SK-N-SH treated with all-trans-retinoic acid at 6 μM for 48 hours (cell line): ENCODE data around the gene EXD3.

Source experiments
- ATAC-seq: fragments of 200-7000 bp; cut with Tn5 transposase; 3 replicates; pipeline ENCODE4 v1.9.1; 2020; ENCODE audit warnings: mild to moderate bottlenecking, moderate library complexity
- BACH2 ChIP-seq: fragments of 250-450 bp; sonication (Bioruptor Pico); IDR thresholded peaks from 2 replicates; pipeline ENCODE4 v1.9.0; 2021; ENCODE audit warnings: mild to moderate bottlenecking, borderline replicate concordance
- CSDC2 ChIP-seq: fragments of 250-450 bp; sonication (Bioruptor Pico); IDR thresholded peaks from 2 replicates; pipeline ENCODE4 v1.5.0; 2020; ENCODE audit warnings: mild to moderate bottlenecking, moderate library complexity
- ESRRG ChIP-seq: fragments of 250-450 bp; sonication (Bioruptor Pico); IDR thresholded peaks from 2 replicates; pipeline ENCODE4 v1.6.1; 2021; ENCODE audit warnings: mild to moderate bottlenecking
- GLIS3 ChIP-seq: fragments of 250-450 bp; sonication (Bioruptor Pico); IDR thresholded peaks from 2 replicates; pipeline ENCODE4 v1.5.0; 2020; ENCODE audit warnings: mild to moderate bottlenecking, moderate library complexity
- ISL1 ChIP-seq: fragments of 250-450 bp; sonication (Bioruptor Pico); IDR thresholded peaks from 2 replicates; pipeline ENCODE4 v2.1.2; 2022; ENCODE audit warnings: mild to moderate bottlenecking, moderate library complexity
- OSR1 ChIP-seq: fragments of 250-450 bp; sonication (Bioruptor Pico); IDR thresholded peaks from 2 replicates; pipeline ENCODE4 v1.8.0; 2022; ENCODE audit warnings: moderate library complexity, mild to moderate bottlenecking, inconsistent platforms
- POU6F1 ChIP-seq: fragments of 250-450 bp; sonication (Bioruptor Pico); IDR thresholded peaks from 2 replicates; pipeline ENCODE4 v1.8.0; 2021; ENCODE audit warnings: low read depth, mild to moderate bottlenecking, moderate library complexity, borderline replicate concordance
- PPARA ChIP-seq: fragments of 250-450 bp; sonication (Bioruptor Pico); IDR thresholded peaks from 2 replicates; pipeline ENCODE4 v1.5.0; 2020; ENCODE audit warnings: mild to moderate bottlenecking, borderline replicate concordance
- SNAI2 ChIP-seq: fragments of 250-450 bp; sonication (Bioruptor Pico); IDR thresholded peaks from 2 replicates; pipeline ENCODE4 v1.5.0; 2020; ENCODE audit warnings: mild to moderate bottlenecking, moderate library complexity
- TCF4 ChIP-seq: fragments of 250-450 bp; sonication (Bioruptor Pico); IDR thresholded peaks from 2 replicates; pipeline ENCODE4 v1.8.0; 2021; ENCODE audit warnings: mild to moderate bottlenecking, moderate library complexity, borderline replicate concordance
- ZC3H10 ChIP-seq: fragments of 250-450 bp; sonication (Bioruptor Pico); IDR thresholded peaks from 2 replicates; pipeline ENCODE4 v1.5.1; 2021; ENCODE audit warnings: mild to moderate bottlenecking, moderate library complexity
- ZFP3 ChIP-seq: fragments of 250-450 bp; sonication (Bioruptor Pico); IDR thresholded peaks from 2 replicates; pipeline ENCODE4 v1.5.0; 2020; ENCODE audit warnings: mild to moderate bottlenecking, moderate library complexity
- ZFP30 ChIP-seq: fragments of 450-650 bp; formaldehyde crosslinking; IDR thresholded peaks from 2 replicates; pipeline ENCODE4 v1.5.0; 2022; ENCODE audit warnings: mild to moderate bottlenecking, moderate library complexity
- ZNF565 ChIP-seq: fragments of 450-650 bp; formaldehyde crosslinking; conservative IDR thresholded peaks from 2 replicates; pipeline ENCODE4 v1.5.0; 2020; ENCODE audit warnings: low read depth, mild to moderate bottlenecking, moderate library complexity
- ZNF70 ChIP-seq: fragments of 450-650 bp; formaldehyde crosslinking; IDR thresholded peaks from 2 replicates; pipeline ENCODE4 v1.5.0; 2020; ENCODE audit warnings: mild to moderate bottlenecking, moderate library complexity
- ZNF8 ChIP-seq: fragments of 450-650 bp; formaldehyde crosslinking; IDR thresholded peaks from 2 replicates; pipeline ENCODE4 v1.5.0; 2020; ENCODE audit warnings: mild to moderate bottlenecking, moderate library complexity
- TF ChIP-seq, protein P1 (sequence below): fragments of 250-450 bp; sonication (Bioruptor Pico); IDR thresholded peaks from 2 replicates; pipeline ENCODE4 v1.8.0; 2020; ENCODE audit warnings: mild to moderate bottlenecking, moderate library complexity, borderline replicate concordance
- TF ChIP-seq, protein P2 (sequence below): fragments of 250-450 bp; sonication (Bioruptor Pico); IDR thresholded peaks from 2 replicates; pipeline ENCODE4 v1.5.1; 2021; ENCODE audit warnings: mild to moderate bottlenecking, moderate library complexity
- TF ChIP-seq, protein P3 (sequence below): fragments of 250-450 bp; sonication (Bioruptor Pico); IDR thresholded peaks from 2 replicates; pipeline ENCODE4 v1.5.1; 2020; ENCODE audit warnings: low read depth, mild to moderate bottlenecking, moderate library complexity
- TF ChIP-seq, protein P4 (sequence below): fragments of 250-450 bp; sonication (Bioruptor Pico); IDR thresholded peaks from 2 replicates; pipeline ENCODE4 v1.5.0; 2020; ENCODE audit warnings: mild to moderate bottlenecking, moderate library complexity

EXD3 gene

DNA sequence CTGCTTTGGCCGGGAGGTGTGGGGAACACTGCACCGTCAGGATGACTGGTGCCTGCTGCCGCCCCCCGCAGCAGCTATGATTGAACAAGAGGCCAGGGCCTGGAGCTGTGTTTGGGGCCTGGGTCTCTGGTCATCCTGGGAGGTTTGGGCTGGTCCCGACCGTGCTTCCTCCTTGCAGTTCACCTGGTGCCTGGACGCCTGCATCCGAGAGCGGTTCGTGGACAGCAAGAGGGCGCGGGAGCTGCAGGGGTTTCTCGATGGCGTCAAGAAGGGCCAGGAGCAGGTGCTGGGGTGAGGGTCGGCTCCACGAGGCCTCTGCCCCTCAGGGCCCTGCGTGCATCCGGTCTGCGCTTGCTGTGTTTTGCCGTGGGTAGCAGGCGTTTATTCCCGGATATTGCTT is 158.9 kb downstream of the EXD3 start:
- ATAC-seq: no peak
- no peak for TF ChIP-seq ISL1 (CRISPR knock-in tag)
- no peak for TF ChIP-seq PPARA
- no peak for TF ChIP-seq ZNF70 (CRISPR knock-in tag)
- no peak for TF ChIP-seq TCF4 (CRISPR knock-in tag)
- TF ChIP-seq POU6F1 (CRISPR knock-in tag): no peak
- TF ChIP-seq, protein P1, sequence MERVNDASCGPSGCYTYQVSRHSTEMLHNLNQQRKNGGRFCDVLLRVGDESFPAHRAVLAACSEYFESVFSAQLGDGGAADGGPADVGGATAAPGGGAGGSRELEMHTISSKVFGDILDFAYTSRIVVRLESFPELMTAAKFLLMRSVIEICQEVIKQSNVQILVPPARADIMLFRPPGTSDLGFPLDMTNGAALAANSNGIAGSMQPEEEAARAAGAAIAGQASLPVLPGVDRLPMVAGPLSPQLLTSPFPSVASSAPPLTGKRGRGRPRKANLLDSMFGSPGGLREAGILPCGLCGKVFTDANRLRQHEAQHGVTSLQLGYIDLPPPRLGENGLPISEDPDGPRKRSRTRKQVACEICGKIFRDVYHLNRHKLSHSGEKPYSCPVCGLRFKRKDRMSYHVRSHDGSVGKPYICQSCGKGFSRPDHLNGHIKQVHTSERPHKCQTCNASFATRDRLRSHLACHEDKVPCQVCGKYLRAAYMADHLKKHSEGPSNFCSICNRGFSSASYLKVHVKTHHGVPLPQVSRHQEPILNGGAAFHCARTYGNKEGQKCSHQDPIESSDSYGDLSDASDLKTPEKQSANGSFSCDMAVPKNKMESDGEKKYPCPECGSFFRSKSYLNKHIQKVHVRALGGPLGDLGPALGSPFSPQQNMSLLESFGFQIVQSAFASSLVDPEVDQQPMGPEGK (CRISPR knock-in tag): no peak
- no peak for TF ChIP-seq OSR1 (CRISPR knock-in tag)
- TF ChIP-seq, protein P2, sequence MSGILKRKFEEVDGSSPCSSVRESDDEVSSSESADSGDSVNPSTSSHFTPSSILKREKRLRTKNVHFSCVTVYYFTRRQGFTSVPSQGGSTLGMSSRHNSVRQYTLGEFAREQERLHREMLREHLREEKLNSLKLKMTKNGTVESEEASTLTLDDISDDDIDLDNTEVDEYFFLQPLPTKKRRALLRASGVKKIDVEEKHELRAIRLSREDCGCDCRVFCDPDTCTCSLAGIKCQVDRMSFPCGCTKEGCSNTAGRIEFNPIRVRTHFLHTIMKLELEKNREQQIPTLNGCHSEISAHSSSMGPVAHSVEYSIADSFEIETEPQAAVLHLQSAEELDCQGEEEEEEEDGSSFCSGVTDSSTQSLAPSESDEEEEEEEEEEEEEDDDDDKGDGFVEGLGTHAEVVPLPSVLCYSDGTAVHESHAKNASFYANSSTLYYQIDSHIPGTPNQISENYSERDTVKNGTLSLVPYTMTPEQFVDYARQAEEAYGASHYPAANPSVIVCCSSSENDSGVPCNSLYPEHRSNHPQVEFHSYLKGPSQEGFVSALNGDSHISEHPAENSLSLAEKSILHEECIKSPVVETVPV (CRISPR knock-in tag): no peak
- no peak for TF ChIP-seq ZFP3 (CRISPR knock-in tag)
- TF ChIP-seq, protein P3, sequence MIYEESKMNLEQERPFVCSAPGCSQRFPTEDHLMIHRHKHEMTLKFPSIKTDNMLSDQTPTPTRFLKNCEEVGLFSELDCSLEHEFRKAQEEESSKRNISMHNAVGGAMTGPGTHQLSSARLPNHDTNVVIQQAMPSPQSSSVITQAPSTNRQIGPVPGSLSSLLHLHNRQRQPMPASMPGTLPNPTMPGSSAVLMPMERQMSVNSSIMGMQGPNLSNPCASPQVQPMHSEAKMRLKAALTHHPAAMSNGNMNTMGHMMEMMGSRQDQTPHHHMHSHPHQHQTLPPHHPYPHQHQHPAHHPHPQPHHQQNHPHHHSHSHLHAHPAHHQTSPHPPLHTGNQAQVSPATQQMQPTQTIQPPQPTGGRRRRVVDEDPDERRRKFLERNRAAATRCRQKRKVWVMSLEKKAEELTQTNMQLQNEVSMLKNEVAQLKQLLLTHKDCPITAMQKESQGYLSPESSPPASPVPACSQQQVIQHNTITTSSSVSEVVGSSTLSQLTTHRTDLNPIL: no peak
- no peak for TF ChIP-seq SNAI2 (CRISPR knock-in tag)
- TF ChIP-seq ZNF8 (CRISPR knock-in tag): no peak
- TF ChIP-seq ZNF565: no peak
- TF ChIP-seq BACH2: no peak
- no peak for TF ChIP-seq GLIS3
- TF ChIP-seq, protein P4, sequence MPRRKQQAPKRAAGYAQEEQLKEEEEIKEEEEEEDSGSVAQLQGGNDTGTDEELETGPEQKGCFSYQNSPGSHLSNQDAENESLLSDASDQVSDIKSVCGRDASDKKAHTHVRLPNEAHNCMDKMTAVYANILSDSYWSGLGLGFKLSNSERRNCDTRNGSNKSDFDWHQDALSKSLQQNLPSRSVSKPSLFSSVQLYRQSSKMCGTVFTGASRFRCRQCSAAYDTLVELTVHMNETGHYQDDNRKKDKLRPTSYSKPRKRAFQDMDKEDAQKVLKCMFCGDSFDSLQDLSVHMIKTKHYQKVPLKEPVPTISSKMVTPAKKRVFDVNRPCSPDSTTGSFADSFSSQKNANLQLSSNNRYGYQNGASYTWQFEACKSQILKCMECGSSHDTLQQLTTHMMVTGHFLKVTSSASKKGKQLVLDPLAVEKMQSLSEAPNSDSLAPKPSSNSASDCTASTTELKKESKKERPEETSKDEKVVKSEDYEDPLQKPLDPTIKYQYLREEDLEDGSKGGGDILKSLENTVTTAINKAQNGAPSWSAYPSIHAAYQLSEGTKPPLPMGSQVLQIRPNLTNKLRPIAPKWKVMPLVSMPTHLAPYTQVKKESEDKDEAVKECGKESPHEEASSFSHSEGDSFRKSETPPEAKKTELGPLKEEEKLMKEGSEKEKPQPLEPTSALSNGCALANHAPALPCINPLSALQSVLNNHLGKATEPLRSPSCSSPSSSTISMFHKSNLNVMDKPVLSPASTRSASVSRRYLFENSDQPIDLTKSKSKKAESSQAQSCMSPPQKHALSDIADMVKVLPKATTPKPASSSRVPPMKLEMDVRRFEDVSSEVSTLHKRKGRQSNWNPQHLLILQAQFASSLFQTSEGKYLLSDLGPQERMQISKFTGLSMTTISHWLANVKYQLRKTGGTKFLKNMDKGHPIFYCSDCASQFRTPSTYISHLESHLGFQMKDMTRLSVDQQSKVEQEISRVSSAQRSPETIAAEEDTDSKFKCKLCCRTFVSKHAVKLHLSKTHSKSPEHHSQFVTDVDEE (CRISPR knock-in tag): no peak
- TF ChIP-seq ZC3H10 (CRISPR knock-in tag): no peak
- no peak for TF ChIP-seq ESRRG (CRISPR knock-in tag)
- TF ChIP-seq, all 23 proteins: peak for 0

DNA sequence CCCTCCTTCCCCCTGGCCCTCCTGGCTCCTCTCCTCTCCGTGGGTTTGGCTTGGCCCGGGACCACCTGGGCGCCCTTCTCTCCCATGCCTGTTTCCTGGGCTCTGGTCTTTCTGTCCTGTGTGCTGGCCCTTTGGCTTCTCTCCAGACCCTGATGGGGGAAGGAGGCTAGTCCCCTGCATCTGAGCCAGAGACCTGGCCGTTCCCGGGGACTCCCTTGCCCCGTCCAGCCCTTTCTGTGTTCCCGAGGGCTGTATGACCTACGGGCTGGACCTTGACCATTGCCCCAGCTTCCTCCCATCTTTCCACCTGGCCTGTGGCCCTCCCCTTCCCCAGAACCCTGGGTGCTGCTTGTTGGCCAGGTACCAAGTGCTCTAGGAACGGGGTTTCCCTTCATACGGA is 159.5 kb downstream of the EXD3 start:
- no peak for ATAC-seq
- TF ChIP-seq GLIS3 (no peak), TCF4 (CRISPR knock-in tag) (no peak), PPARA (no peak), ZFP3 (CRISPR knock-in tag) (no peak), CSDC2 (no peak), ZFP30 (no peak), SNAI2 (CRISPR knock-in tag) (no peak)
- TF ChIP-seq, protein P3: no peak
- TF ChIP-seq, protein P4 (CRISPR knock-in tag): no peak
- TF ChIP-seq, all 23 proteins: peak for 0
